COLO668 (cell line): Measurements from ENCODE around the gene MRM2.
A peak's percentile ranks its signal among the peaks of the same experiment; 100 is the strongest.

Experiments used
- DNase-seq: peaks from one replicate; lab custom pipeline; 2025; ENCODE audit not compliant: unreplicated experiment; lab: John Stamatoyannopoulos, UW

MRM2 gene

DNA sequence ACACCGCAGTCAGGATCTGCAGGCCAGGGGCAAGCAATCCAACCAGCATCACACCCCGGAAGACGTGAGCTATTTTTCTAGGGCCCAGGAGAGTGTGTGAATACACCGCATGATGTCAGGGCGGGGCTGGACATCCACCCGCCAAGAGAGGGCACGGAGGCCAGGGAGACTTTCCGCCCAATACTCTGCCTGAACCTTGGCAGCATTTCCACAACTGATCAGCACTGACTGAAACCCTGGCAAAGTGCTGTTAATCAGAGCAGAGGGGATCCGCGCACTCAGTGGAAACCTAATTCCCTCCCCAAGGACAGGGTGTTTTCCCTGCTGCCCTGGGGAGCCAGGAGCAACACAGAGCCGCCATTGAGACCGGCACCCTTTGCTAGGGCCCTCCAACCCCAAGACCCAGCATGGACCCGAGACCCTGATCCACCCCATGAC lies 17.5 kb downstream of the MRM2 start:
- DNase-seq, result no peak

GRCh38 chr7:2223321-2223720 lies 18.7 kb downstream of the MRM2 start:
- no peak for DNase-seq

DNA sequence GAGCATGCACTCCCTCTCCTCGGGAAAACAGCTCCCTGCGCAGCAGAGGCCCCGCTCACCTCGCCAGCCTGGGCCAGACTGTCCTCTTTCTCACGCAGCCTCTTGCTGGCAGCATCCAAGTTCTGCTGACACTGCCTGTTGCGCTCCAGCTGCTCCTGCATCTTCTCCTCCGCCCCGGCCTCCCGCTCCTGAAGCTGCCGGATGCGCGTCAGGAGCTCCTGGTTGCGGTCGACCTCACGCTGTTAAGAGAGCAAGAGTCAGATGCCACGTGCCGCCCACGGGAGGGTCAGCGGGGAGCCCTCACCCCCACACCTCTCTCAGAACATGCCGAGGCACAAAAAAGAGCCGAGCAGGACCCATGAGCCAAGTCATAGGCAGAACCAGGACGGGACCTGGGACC lies 19.5 kb downstream of the MRM2 start:
- DNase-seq, result no peak

- no peak for DNase-seq
Observed at GRCh38 chr7:2220954-2221353, 21.1 kb downstream of the MRM2 start.

GRCh38 chr7:2220506-2220905 lies 21.5 kb downstream of the MRM2 start:
- DNase-seq, result no peak

GRCh38 chr7:2220030-2220429 lies 22.0 kb downstream of the MRM2 start:
- no peak for DNase-seq

- no peak for DNase-seq
Observed at GRCh38 chr7:2219606-2220005, 22.4 kb downstream of the MRM2 start.

DNA sequence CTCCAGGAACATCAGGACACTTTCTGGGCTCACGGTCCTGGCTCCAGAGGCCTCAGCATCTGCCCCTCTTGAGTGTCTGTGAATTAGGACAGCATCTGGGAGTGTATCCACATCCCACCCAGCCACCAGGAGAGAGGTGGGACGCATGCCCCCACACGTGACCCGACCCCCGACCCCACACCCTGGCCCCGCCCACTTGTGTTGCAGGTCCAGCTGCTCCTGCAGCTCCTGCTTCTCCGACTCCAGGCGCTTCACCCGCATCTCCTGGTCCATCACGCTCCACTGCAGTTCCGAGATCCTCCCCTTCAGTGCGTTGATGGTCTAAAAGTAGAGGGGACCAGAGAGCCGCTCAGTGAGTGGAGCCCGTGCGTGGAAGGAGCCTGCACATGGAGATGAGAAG lies 22.9 kb downstream of the MRM2 start:
- no peak for DNase-seq

DNA sequence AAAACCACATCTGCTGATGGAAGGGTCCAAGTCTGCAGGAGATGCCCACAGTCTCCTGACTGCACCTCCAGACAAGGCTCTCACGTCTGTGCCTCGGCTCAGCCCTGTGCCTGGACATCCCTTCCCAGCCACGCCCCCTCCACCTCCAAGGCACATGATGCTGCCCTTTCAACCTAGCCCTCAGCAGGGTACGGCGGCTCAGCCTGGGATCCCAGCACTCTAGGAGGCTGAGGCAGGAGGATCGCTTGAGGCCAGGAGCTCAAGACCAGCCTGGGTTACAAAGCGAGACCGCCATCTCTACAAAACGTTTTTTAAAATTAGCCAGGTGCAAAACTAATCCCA lies 23.6 kb downstream of the MRM2 start:
- no peak for DNase-seq

- no peak for DNase-seq
Observed at GRCh38 chr7:2217716-2218443, 24.1 kb downstream of the MRM2 start.

DNA sequence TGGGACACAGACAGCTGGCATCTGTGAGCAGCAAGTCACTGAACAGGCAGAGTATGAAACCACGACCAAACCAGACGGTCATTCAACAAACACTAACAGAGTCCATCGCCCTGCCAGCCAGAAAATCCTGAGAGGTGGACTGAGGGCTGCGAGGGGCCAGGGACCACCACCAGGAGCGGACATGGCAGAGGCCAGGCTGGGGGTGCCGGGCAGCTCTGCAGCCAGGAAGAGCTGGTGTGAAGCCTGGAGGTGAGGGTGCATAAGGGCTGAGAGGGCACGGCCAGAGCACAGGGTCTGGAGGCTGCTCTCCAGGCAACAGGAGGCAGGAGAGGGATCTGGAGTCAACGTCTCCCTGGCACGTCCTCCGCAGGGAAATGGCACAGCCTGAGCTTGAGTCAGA lies 24.8 kb downstream of the MRM2 start:
- no peak for DNase-seq

DNA sequence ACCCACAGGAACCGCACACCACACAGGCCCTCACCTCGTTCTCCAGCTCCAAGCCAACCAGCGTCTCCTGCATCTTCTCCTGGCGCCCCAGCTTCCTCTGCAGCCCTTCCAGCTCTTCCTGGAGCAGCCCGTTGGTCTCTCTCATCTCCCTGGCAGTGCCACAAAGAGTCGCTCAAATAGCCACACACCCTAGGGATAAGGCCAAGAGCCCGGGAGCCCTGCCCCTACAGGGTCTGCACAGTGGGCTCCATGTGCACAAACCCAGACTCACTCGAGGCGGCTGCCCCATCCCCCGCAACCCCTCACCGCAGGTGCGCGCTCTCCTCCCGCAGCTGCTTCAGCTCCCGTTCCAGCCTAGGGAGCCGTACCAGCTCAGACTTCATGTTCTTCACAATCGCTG lies 26.2 kb downstream of the MRM2 start:
- DNase-seq, result no peak

DNA sequence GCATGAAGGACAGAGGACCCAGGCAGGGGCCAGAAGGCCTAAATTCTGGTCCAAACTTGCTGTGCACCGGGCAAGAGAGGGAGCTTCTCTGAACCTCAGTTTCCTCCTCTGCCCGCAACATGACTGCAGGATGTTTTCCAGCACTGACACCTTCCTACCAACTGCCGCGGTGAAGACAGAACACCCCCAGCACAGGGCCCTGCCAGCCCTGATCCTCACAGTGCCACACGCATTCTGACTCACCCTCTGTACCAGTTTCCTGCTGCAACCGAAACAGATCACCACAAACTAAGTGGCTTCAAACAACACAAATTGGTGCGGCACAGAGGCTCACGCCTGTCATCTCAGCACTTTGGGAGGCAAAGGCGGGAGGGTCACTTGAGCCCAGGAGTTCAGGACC lies 27.4 kb downstream of the MRM2 start:
- no peak for DNase-seq

GRCh38 chr7:2213551-2214215 lies 28.3 kb downstream of the MRM2 start:
- no peak for DNase-seq

GRCh38 chr7:2212906-2213305 lies 29.1 kb downstream of the MRM2 start:
- DNase-seq, result no peak

DNA sequence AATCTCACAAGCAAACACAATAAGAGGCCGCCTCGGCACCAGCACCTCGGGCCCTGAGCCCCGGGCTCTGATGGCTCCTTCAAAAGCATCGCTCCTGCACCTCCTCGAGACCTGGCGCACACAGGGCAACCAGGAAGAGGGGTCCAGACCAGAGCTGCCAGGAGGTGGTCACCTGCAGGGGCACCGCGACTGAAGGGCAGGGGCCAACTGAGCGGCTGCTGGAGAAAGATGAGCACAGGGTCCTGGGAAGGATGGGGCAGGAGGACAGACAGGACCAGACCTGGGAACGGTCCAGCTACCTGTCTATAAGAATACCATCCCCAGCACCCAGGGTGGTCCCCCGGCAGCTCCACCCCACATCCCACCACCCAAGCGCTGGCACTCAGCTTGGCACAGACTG lies 30.1 kb downstream of the MRM2 start:
- no peak for DNase-seq

DNA sequence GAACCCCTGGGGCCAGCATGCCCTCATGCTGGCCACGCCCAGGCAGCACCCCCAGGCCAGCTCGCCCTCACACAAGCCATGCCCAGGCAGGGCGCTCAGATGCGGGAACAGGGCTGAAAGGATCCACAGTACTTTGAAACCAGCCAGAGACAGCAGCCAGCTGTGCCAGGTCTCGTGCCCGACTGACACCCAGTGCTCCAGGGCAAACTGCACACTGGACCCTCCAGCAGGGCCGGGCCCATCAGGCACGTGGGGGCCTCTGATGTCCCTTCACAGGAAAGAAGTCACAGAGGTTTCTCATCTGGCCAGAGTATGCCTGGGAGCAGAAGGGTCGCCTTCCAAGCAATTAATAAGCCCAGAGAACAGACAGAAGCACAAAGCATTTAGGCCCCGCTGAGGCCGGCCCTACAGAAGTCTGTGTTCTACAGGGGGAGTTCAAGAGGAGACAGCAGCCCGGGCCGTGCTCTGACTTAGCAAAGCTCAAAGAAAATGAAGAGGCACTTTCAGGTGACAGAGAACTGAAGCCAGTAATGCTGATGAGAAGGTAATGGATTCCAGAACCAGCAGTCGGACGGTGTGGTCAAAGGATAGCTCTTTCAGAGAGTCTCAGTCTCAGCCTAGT lies 30.6 kb downstream of the MRM2 start:
- no peak for DNase-seq

DNA sequence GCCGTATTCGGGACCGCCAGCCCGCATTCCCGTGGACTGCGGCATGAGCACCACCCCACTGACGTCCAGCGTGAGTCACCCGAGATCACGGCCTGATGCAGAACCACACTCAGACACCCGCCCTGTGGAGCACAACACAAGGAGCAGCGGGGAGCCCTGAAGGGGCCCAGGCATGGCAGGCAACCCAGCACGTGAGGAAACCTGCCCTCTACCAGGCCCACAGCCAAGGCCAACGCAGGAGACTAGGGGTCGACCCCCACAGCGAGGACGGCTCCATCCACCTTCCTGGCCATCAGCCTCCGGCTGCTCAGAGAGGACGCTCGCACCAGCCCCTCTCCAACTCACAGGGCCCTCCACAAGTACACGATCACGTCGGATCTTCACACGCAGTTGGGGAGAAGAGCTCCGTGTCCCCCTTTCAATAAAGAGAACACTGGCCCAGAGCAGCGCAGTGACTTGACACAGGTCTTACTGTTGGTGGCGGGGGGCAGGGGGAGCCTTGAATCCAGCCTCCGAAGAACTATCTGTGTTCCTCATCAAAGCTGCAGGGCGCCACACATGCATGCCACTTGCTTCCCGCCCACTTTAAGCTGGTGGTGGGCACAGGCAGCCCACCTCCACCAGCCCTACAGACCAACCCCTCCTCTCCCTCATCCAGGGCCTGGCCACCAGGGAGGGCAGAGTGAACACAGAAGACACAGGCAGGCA lies 31.3 kb downstream of the MRM2 start:
- no peak for DNase-seq

DNA sequence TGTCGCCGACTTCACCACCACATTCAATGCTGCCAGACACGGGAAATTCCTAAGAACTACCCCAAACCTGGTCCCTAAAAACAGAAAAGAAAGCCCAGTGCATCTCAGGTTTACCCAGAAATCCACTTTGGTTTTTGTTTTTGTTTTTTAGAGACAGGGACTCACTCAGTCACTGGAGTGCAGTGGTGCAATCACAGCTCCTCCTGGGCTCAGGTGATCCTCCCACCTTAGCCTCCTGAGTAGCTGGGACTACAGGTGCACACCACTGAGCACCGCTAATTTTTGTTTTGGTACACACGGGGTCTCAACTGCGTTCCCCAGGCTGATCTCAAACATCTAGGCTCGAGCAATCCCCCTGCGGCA lies 32.1 kb downstream of the MRM2 start:
- no peak for DNase-seq

- peak; percentile 78 for DNase-seq
Observed at GRCh38 chr7:2209146-2209960, 32.7 kb downstream of the MRM2 start.

DNA sequence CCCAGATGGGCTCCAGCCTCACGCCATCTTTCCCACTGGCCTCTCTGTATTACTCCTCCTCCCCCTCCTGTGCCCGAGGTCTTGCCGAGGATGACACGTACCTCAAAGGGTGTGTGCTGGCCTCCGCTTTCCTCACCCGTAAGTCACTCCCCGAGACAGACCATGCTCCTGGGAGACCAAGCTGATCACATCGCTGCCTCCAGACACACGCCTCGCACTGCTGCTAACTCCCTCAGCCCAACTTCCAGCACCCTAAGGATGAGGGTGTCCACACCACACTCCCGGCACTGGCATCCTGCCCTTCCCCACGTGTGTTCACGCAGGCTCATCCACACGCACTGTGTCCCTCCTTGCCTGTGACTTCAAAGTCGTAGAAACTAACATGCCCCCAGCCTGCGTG lies 33.3 kb downstream of the MRM2 start:
- no peak for DNase-seq
